ENCODE data around the gene C10orf71. TPM values are rescaled to one million over a fixed set of nuclear protein-coding genes. Genes with fewer than 3 reads are reported as not detected.

Gene C10orf71
- total and polyA plus RNA-seq, 2 of the 8 experiments (the other 6 are each of a cell fraction or from before 2014, with no cell fraction given), result not detected

DNA sequence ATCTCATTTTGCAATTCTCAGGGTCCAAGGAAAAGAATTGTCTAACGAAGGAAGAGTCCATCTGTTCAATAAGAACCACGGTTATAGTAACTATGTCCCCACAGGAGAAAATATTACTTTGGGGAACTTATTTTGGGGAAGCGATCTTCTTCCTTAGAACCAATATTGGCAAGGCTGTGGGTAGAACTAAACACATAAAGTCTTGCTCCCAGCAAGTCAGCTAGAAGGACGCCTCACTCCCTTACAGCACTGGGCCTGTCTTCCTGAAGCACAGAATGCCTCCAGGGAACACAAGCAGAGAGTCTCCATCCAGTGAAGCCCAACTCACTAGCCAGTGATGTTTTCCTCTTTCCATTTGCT, 30.2 kb downstream of the C10orf71 start (continued):
- TF ChIP-seq CHD1 (IDR thresholded peaks at IDR 0.05; ENCODE audit: low read depth, low read length) (no peak), RAD21 (IDR thresholded peaks at IDR 0.05 in 1 of 2, conservative IDR thresholded peaks at IDR 0.05 in 1 of 2; ENCODE audit: low read depth in 2 of 2, low read length in 2 of 2) (no peak)
